Panc1 (cell line): Measurements from ENCODE around the gene DCK. TPM values are rescaled to one million over a fixed set of nuclear protein-coding genes. Genes with fewer than 3 reads are reported as not detected.

Experiments used
- ATAC-seq: fragments of 200-7000 bp; cut with Tn5 transposase; 2 replicates; pipeline ENCODE4 v1.9.1; 2020; ENCODE audit warnings: mild to moderate bottlenecking, moderate library complexity
- BruUV-seq: library from RNA; stranded (reverse); fragments of 400-500 nt; replicated peaks from 2 replicates; lab custom pipeline; 2021; lab: Mats Ljungman, UMichigan
- CTCF ChIA-PET: fragments of 300-600 bp; sonication (Branson Sonifier 250); formaldehyde crosslinking; loops from one replicate; lab custom pipeline; 2022; ENCODE audit warnings: antibody characterized with exemption; lab: Charles Lee
- POLR2A ChIA-PET: fragments of 300-600 bp; sonication (Branson Sonifier 250); formaldehyde crosslinking; loops from one replicate; lab custom pipeline; 2022; ENCODE audit warnings: antibody characterized with exemption; lab: Charles Lee
- DNase-seq: peaks from one replicate; pipeline ENCODE4 v3.0.0-alpha.2; 2010; ENCODE audit warnings: low read depth, low spot score
- H3K27ac ChIP-seq: 2 replicates; pipeline ENCODE4 v1.5.1; 2011; ENCODE audit warnings: mild to moderate bottlenecking, low read length, inconsistent platforms
- H3K27me3 ChIP-seq: fragments of 200-500 bp; sonication (Bioruptor generic); 2 replicates; pipeline ENCODE4 v1.6.0; 2014; ENCODE audit warnings: low read length, inconsistent platforms; ENCODE audit not compliant: control insufficient read depth, insufficient read depth
- H3K36me3 ChIP-seq: fragments of 200-500 bp; sonication (Bioruptor generic); 2 replicates; pipeline ENCODE4 v1.5.1; 2014; ENCODE audit warnings: inconsistent platforms, mild to moderate bottlenecking, low read length, moderate library complexity; ENCODE audit not compliant: control insufficient read depth, insufficient read depth
- H3K4me1 ChIP-seq: 2 replicates; pipeline ENCODE4 v1.5.1; 2011; ENCODE audit warnings: inconsistent platforms, mild to moderate bottlenecking, low read length, moderate library complexity; ENCODE audit not compliant: control insufficient read depth, insufficient read depth
- H3K4me3 ChIP-seq, 2 experiments: 2 replicates each; pipeline ENCODE4 v1.5.1; 2011 to 2012; ENCODE audit warnings: low read depth in 2 of 2, low read length in 2 of 2, mild to moderate bottlenecking in 2 of 2, inconsistent platforms in 1 of 2, moderate library complexity in 1 of 2
- H3K9me3 ChIP-seq: fragments of 200-500 bp; sonication (Bioruptor generic); 2 replicates; pipeline ENCODE4 v1.5.1; 2014; ENCODE audit warnings: low read depth, mild to moderate bottlenecking, inconsistent platforms, low read length, moderate library complexity; ENCODE audit not compliant: control insufficient read depth, insufficient read depth
- CTCF ChIP-seq: fragments of 450-650 bp; IDR thresholded peaks from 2 replicates; pipeline ENCODE4 v1.5.1; 2017; ENCODE audit warnings: mild to moderate bottlenecking
- POLR2AphosphoS5 ChIP-seq: IDR thresholded peaks from 2 replicates; pipeline ENCODE4 v1.6.1; 2012; ENCODE audit warnings: mild to moderate bottlenecking, low read depth, low read length, moderate library complexity
- REST ChIP-seq, 2 experiments: IDR thresholded peaks; 2 replicates each; pipeline ENCODE4 v1.6.1; 2011 to 2012; ENCODE audit warnings: low read depth in 2 of 2, control low read depth in 1 of 2, low read length in 1 of 2, mild to moderate bottlenecking in 1 of 2, moderate library complexity in 1 of 2; ENCODE audit not compliant: insufficient read depth in 1 of 2
- SIN3A ChIP-seq: IDR thresholded peaks from 2 replicates; pipeline ENCODE4 v1.6.1; 2012; ENCODE audit warnings: low read depth, mild to moderate bottlenecking, low read length, moderate library complexity, borderline replicate concordance; ENCODE audit not compliant: insufficient read depth
- TCF7L2 ChIP-seq: IDR thresholded peaks from 2 replicates; pipeline ENCODE4 v1.6.1; 2011; ENCODE audit warnings: mild to moderate bottlenecking, low read depth, low read length, inconsistent platforms
- in situ Hi-C: cut with HindIII; loops from 2 replicates; pipeline ENCODE4 v1.10.0; 2016; ENCODE audit warnings: low sequenced_read_pairs, low pct_unique_long_range_greater_than_20kb
- intact Hi-C: fragments of 100-400 bp; cut with micrococcal nuclease; formaldehyde crosslinking; loops from one replicate; pipeline ENCODE4 v1.10.0; 2022; ENCODE audit not compliant: unreplicated experiment
- total RNA-seq: library from RNA; stranded (reverse); gene quantifications from one replicate; pipeline ENCODE4 v1.2.1, GENCODE V29; 2021; ENCODE audit not compliant: unreplicated experiment

DCK gene
- total RNA-seq, 1 experiment from 2014 or later, result 17.6 TPM

GRCh38 chr4:70945452-70946055 is 47.9 kb upstream of the DCK start:
- Histone ChIP-seq H3K27ac (no peak overlapping the region), H3K9me3 (no peaks in the 10 kb centered on the region), H3K36me3 (no peaks in the 10 kb centered on the region), H3K27me3 (no peaks in the 10 kb centered on the region), H3K4me1 (no peaks in the 10 kb centered on the region), H3K4me3 (no peak overlapping the region)
- ATAC-seq (no peak), DNase-seq (no peak)
- CTCF ChIA-PET, result no interaction called here
- BruUV-seq, result no TSS peak
- POLR2A ChIA-PET, result no interaction called here
- intact Hi-C loops, result no loop called here
- in situ Hi-C loops, result no loop called here
- TF ChIP-seq REST (IDR thresholded peaks at IDR 0.05; ENCODE audit: insufficient read depth in 1 of 2, low read depth in 2 of 2, low read length in 1 of 2) (no peak), TCF7L2 (no peak), POLR2AphosphoS5 (no peak), CTCF (no peak), SIN3A (no peak)

GRCh38 chr4:70946939-70947338 is 46.5 kb upstream of the DCK start:
- no peaks in the 10 kb centered on the region for H3K36me3 ChIP-seq
- in situ Hi-C loops (no loop called here), intact Hi-C loops (no loop called here)
- TF ChIP-seq REST (IDR thresholded peaks at IDR 0.05; ENCODE audit: insufficient read depth in 1 of 2, low read depth in 2 of 2, low read length in 1 of 2), result no peak
- no peak for TF ChIP-seq SIN3A
- TF ChIP-seq TCF7L2, result no peak
- no peak for TF ChIP-seq CTCF
- TF ChIP-seq POLR2AphosphoS5, result no peak
- CTCF ChIA-PET, result no interaction called here
- H3K4me3 ChIP-seq, result no peak overlapping the region
- no TSS peak for BruUV-seq
- no peaks in the 10 kb centered on the region for H3K27me3 ChIP-seq
- no peaks in the 10 kb centered on the region for H3K9me3 ChIP-seq
- DNase-seq (no peak), ATAC-seq (no peak)
- POLR2A ChIA-PET, result no interaction called here
- H3K27ac ChIP-seq, result no peak overlapping the region
- no peaks in the 10 kb centered on the region for H3K4me1 ChIP-seq
